Measurements from ENCODE around the gene SLC22A23.

SLC22A23 gene

DNA sequence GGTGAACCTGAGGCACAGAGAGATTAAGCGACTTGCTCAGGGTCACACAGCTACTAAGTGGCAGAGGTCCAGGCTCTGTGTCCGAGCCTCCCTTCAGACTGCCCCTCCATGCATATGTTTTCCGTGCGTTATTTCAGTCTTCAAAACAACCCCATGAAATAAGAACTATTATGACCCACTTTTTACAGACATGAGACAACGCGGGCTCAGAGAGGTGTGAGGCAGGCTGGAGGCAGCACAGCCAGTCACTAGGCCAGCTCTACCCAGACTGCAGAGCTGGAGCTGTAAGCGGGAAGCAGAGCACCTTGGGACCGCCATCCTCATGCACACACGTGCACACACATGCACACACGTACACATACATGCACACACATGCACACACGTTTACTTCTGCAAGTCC is 135.8 kb downstream of the SLC22A23 start:
- TF ChIP-seq POLR2AphosphoS5 (IDR thresholded peaks at IDR 0.05; ENCODE audit: low read depth, low read length): no peak
- TF ChIP-seq TAF1 (IDR thresholded peaks at IDR 0.05; ENCODE audit: borderline replicate concordance, low read depth, low read length): no peak
- no peak for TF ChIP-seq POLR2A (IDR thresholded peaks at IDR 0.05; ENCODE audit: low read depth, low read length)
- FAIRE-seq (no peak), DNase-seq (ENCODE audit: insufficient read length) (no peak)

DNA sequence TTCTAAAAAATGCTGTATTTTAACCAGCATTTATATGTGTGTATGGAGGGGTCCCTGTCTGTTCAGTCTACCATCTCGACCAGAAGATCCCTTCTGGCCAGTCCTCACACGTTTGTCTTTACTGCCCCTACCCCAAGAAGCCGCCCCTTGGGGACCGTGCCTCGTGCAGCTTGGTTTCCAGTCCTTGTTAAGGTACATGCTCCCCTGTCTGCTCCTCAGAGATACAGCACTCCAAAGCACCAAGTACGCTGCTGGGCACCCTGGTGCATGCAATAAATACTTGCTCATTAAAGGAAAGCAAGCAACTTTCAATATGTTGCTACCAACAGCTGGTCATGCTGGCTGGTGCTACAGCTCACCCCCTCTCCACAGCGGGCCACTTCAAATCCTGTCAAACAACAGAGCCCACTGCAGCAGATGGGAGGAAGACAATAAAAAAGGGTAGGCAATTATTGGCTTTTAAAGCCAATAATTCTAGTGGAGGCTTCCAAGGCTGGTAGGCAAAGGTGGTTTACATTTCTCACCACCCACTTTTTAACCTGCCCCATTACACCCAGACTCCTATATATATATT is 136.5 kb downstream of the SLC22A23 start:
- FAIRE-seq (no peak), DNase-seq (ENCODE audit: insufficient read length) (no peak)
- TF ChIP-seq POLR2A (IDR thresholded peaks at IDR 0.05; ENCODE audit: low read depth, low read length): no peak
- TF ChIP-seq POLR2AphosphoS5 (IDR thresholded peaks at IDR 0.05; ENCODE audit: low read depth, low read length): no peak
- no peak for TF ChIP-seq TAF1 (IDR thresholded peaks at IDR 0.05; ENCODE audit: borderline replicate concordance, low read depth, low read length)

DNA sequence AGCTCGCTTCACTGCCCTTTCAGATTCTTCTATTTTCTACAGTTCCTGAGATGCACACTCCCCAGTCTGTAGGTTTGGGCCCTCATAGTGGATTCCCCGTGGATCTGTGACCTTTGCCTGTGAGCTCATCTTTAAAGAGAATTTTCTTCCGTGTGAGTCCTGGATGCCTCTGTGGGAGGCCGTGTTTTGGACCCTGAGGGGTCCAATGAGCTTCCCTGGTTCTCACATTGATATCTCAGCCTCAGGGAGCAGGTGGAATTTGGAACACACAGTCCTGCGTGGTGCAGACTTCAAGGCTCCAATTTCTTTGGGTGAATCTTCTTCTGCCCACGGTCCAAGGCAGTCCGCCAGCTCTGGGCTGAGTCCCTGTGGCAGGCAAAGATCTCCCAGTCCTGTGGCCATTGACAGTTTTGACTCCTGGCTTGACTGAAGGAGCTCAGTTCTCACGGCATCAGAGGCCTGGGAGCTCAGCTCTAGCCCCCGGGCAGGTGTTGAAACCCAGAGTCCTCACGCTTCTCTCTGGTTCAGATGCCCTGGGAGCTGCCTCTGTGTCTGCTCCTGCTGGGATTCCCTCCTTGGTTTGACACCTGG is 137.1 kb downstream of the SLC22A23 start:
- FAIRE-seq: no peak

DNA sequence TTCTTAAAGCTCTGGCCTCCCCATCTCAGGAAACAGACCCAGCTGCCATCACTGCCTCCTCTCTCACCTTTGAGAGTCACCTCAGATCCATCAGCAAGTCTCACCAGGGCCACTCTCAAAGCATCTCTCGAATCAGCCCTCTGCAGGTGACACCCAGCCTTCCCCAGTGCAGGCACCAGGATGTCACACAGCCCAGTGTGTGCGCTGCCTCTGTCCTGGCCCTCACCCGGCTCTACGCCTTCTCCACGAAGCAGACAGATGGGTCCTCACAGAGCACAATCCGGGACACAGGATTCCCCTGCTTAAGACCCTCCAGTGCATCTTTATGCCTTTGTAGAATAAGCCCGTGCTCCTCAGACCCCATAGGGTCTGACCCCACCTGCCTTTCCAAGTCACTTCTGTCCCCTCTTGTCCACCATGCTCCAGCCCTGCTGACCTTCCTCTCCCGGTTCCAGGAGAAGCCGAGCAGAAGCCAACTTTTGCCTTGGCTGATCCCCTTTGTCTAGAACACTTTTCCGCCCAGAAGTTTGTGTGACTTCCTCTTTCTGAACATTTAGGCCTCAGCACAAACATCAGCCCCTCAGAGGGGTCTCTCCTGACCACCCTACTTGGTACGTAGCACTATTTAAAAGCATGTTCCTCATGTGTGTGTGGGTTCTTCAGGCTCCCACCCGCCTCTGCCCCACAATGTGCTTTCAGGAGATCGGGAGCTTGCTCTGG is 137.9 kb downstream of the SLC22A23 start:
- no peak for TF ChIP-seq POLR2A (IDR thresholded peaks at IDR 0.05; ENCODE audit: low read depth, low read length)
- TF ChIP-seq TAF1 (IDR thresholded peaks at IDR 0.05; ENCODE audit: borderline replicate concordance, low read depth, low read length): no peak
- TF ChIP-seq POLR2AphosphoS5 (IDR thresholded peaks at IDR 0.05; ENCODE audit: low read depth, low read length): no peak
- FAIRE-seq: no peak
- DNase-seq (ENCODE audit: insufficient read length): no peak

More for the DNA sequence above, 137.1 kb downstream of the SLC22A23 start:
- DNase-seq (ENCODE audit: insufficient read length): no peak
- no peak for TF ChIP-seq POLR2AphosphoS5 (IDR thresholded peaks at IDR 0.05; ENCODE audit: low read depth, low read length)
- TF ChIP-seq POLR2A (IDR thresholded peaks at IDR 0.05; ENCODE audit: low read depth, low read length): no peak
- no peak for TF ChIP-seq TAF1 (IDR thresholded peaks at IDR 0.05; ENCODE audit: borderline replicate concordance, low read depth, low read length)

DNA sequence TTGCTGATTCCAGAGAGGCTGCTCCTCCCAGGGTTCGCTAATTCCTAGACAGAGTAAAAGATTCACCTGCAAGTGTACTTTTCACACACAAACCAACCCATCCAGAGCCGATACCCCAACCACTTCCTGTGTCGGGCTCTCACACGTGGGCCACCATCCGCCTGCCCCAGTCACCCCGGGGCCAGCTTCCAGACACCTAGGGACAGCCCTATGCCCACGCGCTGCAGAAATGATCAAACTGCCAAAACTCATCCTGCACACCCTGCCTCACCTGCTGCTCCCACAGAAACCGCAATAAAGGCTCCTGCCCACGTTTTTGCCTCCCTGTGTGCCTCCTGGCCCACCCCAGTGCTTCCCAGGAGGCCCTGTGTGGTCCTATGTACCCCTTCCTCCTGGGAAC is 138.6 kb downstream of the SLC22A23 start:
- DNase-seq (ENCODE audit: insufficient read length): no peak
- no peak for FAIRE-seq
- no peak for TF ChIP-seq POLR2A (IDR thresholded peaks at IDR 0.05; ENCODE audit: low read depth, low read length)
- TF ChIP-seq TAF1 (IDR thresholded peaks at IDR 0.05; ENCODE audit: borderline replicate concordance, low read depth, low read length): no peak
- no peak for TF ChIP-seq POLR2AphosphoS5 (IDR thresholded peaks at IDR 0.05; ENCODE audit: low read depth, low read length)

DNA sequence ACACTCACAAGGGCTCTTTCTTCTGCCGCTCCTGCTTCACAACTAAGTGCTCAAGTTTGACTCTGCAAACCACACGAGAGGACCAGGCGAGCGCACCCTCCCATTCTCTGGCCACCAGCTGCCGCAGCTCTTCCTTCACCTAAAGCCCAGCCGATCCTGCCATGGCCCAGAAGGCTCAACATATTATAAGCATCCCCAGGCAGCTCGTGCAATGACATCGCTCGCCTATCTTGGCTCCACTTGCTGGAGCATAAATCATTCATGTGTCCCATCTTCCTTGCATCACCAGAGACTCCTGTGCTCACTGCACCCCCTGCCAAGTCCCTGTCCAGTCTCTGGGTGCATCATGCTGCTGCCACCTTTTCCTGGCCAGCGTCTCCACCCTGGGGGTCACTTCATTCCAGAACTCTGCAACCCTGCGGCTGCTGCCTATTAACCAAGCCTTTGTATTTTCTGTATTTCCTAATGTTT is 139.1 kb downstream of the SLC22A23 start:
- TF ChIP-seq POLR2A (IDR thresholded peaks at IDR 0.05; ENCODE audit: low read depth, low read length) (no peak), TAF1 (IDR thresholded peaks at IDR 0.05; ENCODE audit: borderline replicate concordance, low read depth, low read length) (no peak), POLR2AphosphoS5 (IDR thresholded peaks at IDR 0.05; ENCODE audit: low read depth, low read length) (no peak)
- FAIRE-seq: no peak
- DNase-seq (ENCODE audit: insufficient read length): no peak

DNA sequence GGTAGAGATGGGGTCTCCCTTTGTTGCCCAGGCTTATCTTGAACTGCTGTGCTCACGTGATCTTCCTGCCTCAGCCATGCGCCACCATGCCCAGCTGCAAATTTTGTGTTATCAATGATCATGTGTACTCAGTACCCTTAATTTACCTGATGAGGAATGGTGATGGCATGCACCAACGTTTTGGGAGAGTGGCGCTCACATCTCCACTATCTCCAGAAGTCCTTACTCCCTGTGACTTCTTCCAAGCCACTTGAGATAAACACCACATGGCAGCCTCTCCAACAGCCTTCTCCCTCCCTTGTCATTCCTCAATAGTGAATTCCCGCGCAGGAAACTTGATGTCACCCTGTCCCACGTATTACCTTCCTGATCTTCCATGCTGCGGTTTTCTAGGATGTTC is 140.0 kb downstream of the SLC22A23 start:
- FAIRE-seq (no peak), DNase-seq (ENCODE audit: insufficient read length) (no peak)
- TF ChIP-seq POLR2AphosphoS5 (IDR thresholded peaks at IDR 0.05; ENCODE audit: low read depth, low read length): no peak
- TF ChIP-seq TAF1 (IDR thresholded peaks at IDR 0.05; ENCODE audit: borderline replicate concordance, low read depth, low read length): no peak
- no peak for TF ChIP-seq POLR2A (IDR thresholded peaks at IDR 0.05; ENCODE audit: low read depth, low read length)

DNA sequence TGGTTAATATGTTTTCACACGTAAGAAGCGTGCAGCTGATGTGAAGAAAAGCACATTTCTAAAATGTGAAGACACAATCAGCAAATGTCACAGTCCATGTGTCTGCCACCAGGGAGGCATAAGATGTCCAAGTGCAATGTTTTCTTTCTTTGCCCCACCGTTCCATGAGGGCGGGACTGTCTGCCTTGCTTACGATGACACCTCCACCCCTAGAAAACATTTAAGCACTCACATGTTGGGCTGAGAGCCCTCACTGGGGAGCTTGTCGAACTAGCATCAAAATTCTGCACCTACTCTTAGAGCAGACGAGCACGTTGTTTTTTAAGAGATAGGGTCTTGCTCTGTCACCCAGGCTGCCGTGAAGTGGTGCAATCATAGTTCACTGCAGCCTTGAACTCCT is 140.5 kb downstream of the SLC22A23 start:
- no peak for TF ChIP-seq POLR2AphosphoS5 (IDR thresholded peaks at IDR 0.05; ENCODE audit: low read depth, low read length)
- no peak for TF ChIP-seq POLR2A (IDR thresholded peaks at IDR 0.05; ENCODE audit: low read depth, low read length)
- no peak for TF ChIP-seq TAF1 (IDR thresholded peaks at IDR 0.05; ENCODE audit: borderline replicate concordance, low read depth, low read length)
- DNase-seq (ENCODE audit: insufficient read length) (no peak), FAIRE-seq (no peak)

DNA sequence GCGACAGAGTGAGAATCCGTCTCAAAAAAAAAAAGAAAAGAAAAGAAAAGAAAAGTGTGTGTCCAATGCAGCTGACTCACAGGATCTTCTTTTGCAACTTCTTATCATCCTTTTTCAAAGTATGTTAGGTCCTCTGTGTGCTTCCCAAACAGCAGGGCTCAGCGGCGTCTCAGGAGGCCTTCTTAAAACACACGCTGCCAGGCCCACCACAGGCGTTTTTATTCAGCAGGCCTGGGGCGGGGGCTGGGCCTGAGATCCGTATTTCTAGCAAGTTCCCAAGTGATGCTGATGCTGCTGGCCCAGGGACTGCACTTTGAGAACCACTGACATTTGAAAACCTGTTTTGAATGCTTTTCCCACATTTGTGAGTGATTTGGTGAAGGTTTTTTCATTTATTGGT is 141.0 kb downstream of the SLC22A23 start:
- no peak for FAIRE-seq
- no peak for TF ChIP-seq POLR2A (IDR thresholded peaks at IDR 0.05; ENCODE audit: low read depth, low read length)
- DNase-seq (ENCODE audit: insufficient read length): no peak

DNA sequence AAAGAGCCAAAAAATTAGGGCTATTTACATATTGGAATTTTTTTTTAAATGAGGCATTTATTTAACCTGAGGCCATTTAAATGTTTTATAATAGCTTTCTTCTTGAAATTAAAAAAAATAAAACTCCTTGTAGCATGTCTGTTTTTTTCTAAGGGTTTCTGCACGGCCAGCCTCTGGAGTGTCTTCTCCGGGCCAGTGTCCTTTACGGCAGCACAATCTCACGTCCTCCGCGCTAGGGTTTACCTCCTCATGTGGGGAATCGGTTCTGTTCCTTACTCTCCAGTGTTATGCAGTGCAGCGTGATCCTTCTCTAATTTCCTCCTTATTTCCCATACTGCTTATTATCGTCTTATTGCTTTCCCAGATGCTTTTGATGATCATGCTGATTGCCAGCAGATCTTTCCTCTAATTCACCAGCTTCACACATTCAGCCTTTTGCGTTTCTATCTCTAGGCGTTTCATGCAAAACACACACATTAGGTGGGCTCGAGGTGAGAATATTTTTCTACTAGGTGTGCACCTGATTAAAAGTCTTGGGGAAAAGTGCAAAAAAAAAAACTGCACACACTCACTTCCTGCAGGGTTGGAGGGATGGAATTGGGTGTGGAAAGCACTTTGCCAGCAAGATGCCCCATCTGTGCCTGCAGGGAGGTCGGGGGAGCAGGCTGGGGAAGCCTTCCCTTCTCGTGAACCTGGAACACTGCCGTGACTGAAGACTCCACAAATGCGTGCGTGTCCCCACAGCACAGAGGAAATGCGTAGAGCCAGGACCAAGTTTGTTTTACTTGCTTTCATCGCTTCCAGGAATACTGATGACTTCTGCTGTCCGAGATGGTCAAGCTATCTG is 142.0 kb downstream of the SLC22A23 start:
- FAIRE-seq (no peak), DNase-seq (ENCODE audit: insufficient read length) (no peak)
- no peak for TF ChIP-seq POLR2AphosphoS5 (IDR thresholded peaks at IDR 0.05; ENCODE audit: low read depth, low read length)
- TF ChIP-seq POLR2A (IDR thresholded peaks at IDR 0.05; ENCODE audit: low read depth, low read length): no peak
- TF ChIP-seq TAF1 (IDR thresholded peaks at IDR 0.05; ENCODE audit: borderline replicate concordance, low read depth, low read length): no peak

DNA sequence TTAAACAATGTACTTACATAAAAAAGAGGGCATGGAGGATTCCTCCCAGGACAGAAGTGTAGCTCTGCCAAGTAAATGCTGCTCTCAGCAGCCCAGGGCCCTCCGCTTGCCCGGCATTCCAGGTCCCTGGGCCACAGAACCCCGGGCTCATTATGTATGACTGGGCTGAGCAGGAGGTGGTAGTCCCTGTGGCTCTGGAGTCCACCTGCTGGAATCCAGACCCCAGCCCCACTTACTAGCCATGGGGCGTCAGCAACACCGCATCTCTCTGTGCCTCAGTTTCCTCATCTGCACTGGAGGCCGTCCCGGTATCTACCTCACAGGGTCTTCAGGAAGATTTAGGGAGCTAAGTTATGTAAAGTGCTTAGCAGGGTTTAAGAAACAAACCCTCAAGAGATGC is 142.7 kb downstream of the SLC22A23 start:
- TF ChIP-seq POLR2AphosphoS5 (IDR thresholded peaks at IDR 0.05; ENCODE audit: low read depth, low read length): no peak
- no peak for TF ChIP-seq POLR2A (IDR thresholded peaks at IDR 0.05; ENCODE audit: low read depth, low read length)
- TF ChIP-seq TAF1 (IDR thresholded peaks at IDR 0.05; ENCODE audit: borderline replicate concordance, low read depth, low read length): no peak
- no peak for DNase-seq (ENCODE audit: insufficient read length)
- FAIRE-seq: no peak

Measured in GM12892 (cell line).